Hematopoietic multipotent progenitor cell treated with erythropoietin and hydrocortisone succinate and interleukin-3 and kit ligand, for 17 days (in vitro differentiated cells): ENCODE results near the gene UBR4.

ENCODE experiments used
- DNase-seq: peaks from one replicate; pipeline ENCODE4 v3.0.0-alpha.2; 2015; ENCODE audit warnings: low spot score

The UBR4 gene

DNA sequence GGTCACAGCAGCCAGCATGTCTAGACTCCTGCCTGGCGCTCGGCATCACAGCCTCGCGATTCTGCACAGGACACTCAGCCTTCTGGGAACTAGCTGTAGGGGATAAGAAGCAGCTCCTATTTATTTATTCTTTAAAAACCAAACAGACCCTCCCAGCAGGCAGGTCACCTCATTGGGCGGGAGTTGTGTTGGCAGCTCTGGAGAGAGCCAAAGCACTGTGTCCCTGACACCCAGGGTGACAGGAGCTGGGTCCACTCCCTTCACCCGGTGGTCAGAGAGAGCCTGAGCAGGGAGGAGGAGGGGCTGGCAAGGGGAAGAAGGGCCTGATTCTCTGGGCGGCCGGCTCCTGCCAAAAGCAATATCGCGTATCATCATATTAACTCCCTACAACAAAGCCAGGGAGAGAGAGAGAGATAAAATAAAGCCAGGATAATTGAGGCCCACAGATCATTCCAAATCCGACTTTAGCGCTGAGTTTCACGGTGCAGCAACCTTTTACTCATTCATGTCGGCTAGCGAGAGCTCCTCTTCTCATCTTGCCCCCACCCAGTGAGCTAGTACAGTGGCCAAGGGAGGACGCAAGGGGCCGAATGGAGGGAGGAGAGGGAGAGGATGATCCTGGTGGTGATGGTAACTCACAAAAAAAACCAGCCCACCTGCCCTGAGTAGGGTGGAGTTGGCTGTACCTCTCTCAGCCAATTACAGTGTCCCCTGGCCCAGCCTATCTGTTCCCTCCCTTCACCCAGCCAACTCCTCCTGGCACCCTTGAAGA is 173.8 kb downstream of the UBR4 start:
- DNase-seq, result no peak

DNA sequence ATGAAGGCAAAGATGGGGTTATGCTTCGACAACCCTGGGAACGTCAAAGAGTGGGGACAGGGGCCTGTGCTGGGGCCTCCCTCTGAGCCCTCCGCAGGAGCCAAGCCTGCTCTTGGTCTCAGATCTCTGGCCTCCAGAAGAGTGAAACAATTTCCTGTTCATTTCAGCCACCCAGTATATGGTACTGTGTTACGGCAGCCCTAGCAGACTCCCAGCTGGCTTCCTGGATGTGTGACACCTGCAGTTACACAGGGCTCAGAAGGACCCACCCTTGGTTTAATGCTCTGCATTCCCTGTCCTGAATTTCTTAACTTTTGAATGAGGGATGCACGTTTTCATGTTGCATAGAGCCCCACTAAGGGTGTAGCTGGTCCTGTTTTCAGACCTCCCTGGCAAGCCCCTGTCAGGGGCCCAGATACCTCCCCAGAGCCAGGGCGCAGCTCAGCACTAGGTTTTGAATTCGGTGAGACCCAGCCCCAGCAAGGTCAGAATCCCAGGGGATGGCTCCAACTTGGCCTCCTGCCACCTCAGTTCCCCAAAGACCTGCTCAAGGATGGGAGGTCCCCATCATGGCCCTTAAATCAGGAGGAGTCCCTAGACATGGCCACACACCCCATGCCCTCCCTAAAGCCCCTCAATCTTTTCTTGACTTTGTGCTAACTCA is 174.6 kb downstream of the UBR4 start:
- DNase-seq, result no peak

DNA sequence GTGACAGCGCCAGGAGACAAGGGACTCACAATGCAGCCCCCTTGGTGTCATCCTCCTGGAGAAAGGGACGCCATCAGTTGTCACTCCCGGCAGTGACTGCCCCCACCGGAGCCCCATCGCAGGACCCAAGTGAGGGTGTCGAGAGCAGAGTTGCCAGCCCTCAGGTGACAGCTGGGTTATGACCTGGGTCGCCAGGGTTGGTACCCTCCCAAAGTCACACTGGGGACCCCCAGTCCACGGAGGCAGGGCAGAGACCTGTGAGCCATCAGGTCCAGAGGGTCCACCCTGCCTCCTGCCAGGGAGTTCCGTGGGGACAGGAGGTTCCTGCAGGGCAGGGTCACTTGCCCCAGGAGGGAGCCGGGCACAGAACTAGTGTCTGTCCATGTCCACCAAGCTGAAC is 175.3 kb downstream of the UBR4 start:
- no peak for DNase-seq

DNA sequence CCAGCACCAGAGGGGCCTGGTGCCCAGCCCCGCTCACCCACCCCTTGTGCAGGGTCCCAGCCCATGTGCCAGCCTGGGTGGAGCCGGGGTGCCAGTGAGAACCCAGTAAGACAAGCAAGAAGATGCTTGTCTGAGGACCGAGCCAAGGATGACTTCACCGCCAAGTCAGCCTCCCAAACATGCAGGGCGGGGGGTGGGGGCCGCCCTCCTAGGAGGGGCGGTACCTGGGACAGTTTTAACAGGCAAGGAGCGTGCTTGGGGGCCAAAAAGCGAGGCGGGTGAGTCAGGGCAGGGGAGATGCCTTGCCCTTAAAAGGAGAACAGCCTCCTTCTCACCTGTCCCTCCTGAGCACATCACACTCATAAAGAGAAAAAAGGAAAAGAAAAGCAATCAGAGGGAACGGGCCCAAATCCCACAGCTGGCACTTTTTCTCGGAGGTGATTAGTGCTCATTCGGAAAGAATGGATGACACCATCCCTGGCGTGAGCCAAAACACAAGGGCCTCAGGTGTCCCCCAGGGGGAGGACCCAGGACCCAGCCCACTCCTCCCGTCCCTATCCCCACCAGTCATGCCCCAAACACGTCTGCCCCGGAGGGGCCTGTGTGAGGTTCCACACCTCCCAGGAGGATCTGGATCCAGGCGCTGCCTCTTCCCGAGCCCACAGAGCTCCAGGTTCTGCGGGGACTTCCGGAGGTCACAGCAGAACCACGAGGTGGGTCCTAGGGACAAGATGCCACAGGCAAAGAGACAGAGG is 176.0 kb downstream of the UBR4 start:
- no peak for DNase-seq

DNA sequence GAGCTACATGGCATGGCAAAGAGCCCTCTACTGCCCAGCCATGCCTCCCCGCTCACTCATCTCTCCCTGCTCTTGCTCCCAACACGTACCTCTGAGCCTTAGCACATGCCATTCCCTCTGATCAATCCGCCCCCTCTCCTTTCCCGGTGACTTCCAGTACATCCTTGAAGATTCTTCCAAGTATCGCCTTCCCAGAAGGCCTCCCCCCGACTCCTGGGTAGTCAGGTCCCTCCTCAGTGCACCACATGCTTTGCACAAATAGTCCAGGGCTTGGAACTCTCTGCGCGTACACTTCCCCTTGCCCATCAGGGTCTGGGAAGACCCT is 176.6 kb downstream of the UBR4 start:
- DNase-seq, result no peak

DNA sequence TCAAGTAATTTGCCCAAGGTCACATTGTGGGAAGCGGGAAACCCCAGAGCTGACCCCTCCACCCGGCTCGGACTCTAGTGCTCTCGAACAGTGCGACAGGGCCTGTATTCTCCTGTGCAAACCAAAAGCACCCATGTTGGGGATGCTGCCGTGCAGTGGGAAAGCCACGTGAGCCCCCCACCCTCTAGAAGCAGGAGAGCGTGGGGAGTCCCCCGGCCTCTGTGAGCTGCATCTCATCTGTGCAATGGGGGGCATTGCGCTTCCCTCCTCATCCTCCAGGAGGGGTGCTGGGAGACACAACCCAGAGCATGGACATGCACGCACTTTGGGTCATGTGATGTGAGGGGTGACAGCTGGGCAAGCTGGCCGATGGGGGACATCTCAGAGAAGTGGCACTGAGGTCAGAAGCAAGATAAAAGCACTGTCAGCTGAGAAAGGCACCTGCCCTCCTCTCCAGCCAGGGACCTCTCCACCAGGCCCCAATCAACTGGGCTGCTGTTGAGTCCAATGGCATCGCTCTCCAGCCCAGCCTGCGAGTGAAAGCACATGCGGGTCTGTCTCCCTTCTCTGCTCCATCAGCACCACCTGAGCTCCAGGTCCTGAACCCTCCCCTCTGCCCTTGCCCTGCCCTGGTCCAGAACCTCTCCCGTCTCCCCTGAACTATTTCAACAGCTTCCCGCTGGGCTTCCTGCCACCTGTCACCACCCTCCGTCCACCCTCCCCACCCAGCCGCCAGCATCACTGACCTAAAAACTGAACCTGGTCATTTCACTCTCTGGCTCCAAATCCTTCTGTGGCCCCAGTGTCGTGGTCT is 177.2 kb downstream of the UBR4 start:
- no peak for DNase-seq

DNA sequence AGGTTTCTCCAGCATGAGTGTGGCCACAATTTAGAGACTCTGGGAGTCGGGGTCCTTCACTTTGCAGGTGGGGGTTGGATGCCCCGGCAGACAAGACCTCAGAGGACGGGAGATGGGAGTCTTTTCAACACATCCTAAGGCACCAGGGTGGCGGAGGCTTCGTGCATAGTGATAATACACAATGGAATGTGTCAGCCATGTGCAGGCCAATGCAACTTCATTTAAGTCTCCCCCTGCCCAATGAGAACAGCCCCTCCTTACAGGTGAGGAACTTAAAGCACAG is 177.7 kb downstream of the UBR4 start:
- no peak for DNase-seq

DNA sequence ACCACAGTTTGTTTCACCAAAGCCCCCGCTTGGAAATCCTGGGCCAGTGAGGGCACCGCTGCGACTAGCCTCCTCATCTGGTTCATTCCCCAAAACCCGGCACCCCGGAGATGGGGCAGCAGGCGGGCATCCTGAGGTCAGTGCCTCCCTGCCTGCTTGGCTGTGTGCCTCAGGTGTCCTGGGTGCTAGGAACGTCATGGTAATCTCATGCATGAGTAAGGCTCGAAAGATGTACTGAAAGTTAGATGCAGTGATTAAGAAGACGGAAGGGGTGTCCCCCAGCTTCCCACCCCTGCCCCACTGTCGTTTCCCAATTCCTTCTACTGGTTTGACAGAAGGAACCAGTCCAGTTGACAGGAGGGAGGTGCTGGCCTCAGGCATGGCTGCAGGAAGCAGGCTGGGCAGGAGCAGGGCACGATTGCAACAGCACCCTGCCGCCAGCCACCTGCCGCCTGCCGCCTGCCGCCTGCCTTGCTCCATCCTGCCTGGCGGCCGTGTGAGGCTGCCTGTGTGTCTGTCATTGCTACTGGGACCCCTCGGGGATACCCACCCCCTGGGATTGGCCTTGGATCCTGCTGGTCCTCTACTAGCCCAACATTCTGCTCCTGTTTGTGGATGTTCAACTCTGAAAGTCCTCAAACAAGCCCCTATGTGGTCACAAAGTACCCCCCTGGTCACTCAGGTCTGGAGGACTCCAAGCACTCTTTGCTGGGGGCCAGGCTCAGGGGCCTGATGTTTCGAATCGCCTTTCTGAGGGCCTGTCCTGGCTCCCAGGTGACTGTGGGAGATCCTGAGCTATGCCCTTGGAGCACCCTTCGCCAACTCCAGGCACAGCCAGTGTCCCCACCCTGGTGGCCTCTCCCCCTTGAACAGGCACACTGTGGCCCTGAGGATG is 180.6 kb downstream of the UBR4 start:
- no peak for DNase-seq

DNA sequence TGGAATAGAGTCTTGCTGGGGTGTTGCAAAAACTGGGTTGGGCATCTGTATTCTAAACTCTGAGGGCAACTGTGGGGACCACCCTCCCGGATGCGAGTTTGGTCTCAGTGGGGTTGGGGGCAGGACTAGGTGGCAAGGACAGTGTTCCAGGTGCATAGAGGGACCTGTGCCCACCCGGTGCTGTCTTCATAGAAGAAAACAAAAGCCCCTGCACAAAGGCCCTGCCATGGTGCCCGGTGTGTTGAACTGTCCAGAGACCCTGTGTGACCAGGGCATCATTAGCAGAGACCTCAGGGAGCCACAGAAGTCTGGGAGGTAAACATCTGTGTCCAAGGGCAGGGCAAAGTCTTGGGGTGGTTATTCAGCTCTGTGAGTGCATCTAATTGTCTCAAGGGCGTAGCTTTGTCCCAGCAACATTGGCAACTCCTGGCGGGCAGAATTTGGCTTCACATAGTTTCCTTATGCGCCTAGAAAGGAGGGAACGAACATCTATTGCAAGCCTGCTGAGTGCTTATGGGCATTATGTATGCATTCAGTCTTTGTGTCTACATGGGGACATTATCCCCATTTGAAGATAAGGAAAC is 181.4 kb downstream of the UBR4 start:
- DNase-seq, result no peak

DNA sequence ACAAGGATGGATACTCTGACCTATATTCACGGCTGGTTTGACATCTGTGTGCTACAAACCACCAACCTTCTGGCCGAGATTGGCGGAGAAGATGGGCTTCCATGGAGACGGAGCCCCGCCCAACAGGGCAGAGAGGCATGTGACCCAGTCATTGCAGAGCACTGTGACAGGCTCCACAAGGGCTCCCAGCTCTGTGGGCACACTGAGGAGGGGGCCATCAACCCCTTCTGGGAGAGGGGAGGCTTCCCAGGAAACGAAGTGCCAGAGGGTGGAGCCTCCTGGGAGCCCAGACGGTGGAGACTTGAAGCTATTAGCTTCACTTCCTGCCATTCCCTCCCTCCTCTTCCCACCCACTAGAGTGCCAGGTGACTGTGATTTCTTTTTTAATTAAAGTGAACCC is 182.0 kb downstream of the UBR4 start:
- DNase-seq, result no peak
